SU-DHL-6 (cell line): ENCODE results near the gene NDUFV3.
"Not testable (repeated sequence)": the region's sequence is repeated elsewhere in the genome, so short reads cannot be mapped to it uniquely, and the experiment has no call there.

Experiments used
- H2AFZ ChIP-seq: fragments of 200-600 bp; sonication (generic); 2 replicates; pipeline ENCODE4 v1.6.1; 2014; ENCODE audit warnings: low read depth, mild to moderate bottlenecking, moderate library complexity, mixed read lengths, antibody characterized with exemption, low read length; ENCODE audit not compliant: severe bottlenecking
- H3F3A ChIP-seq: fragments of 200-600 bp; shearing (Covaris generic); 2 replicates; pipeline ENCODE4 v1.6.0; 2016; ENCODE audit warnings: antibody characterized with exemption, mild to moderate bottlenecking; ENCODE audit not compliant: insufficient read depth
- H3K27ac ChIP-seq: fragments of 200-600 bp; sonication (generic); 2 replicates; pipeline ENCODE4 v1.5.1; 2016; ENCODE audit warnings: low read depth, mild to moderate bottlenecking, low read length, moderate library complexity, mixed read lengths
- H3K27me3 ChIP-seq: fragments of 200-600 bp; sonication (generic), shearing (Covaris generic); 2 replicates; pipeline ENCODE4 v1.6.0; 2014; ENCODE audit warnings: mild to moderate bottlenecking, low read length
- H3K36me3 ChIP-seq: fragments of 200-600 bp; sonication (generic); 2 replicates; pipeline ENCODE4 v1.6.1; 2014; ENCODE audit warnings: mild to moderate bottlenecking, low read length, mixed read lengths
- H3K4me2 ChIP-seq: fragments of 300-600, 200-600 bp; shearing (Covaris generic), sonication (generic); 2 replicates; pipeline ENCODE4 v1.6.0; 2014; ENCODE audit warnings: low read length, low read depth, mild to moderate bottlenecking; ENCODE audit not compliant: poor library complexity, severe bottlenecking
- H3K4me3 ChIP-seq: fragments of 200-600 bp; sonication (generic); 2 replicates; pipeline ENCODE4 v1.5.1; 2014; ENCODE audit warnings: antibody characterized with exemption, low read length, mild to moderate bottlenecking, mixed read lengths; ENCODE audit not compliant: insufficient read depth, poor library complexity, severe bottlenecking
- H3K79me2 ChIP-seq: fragments of 200-600 bp; sonication (generic); 2 replicates; pipeline ENCODE4 v1.6.1; 2014; ENCODE audit warnings: mild to moderate bottlenecking, low read length, moderate library complexity; ENCODE audit not compliant: insufficient read depth
- H3K9ac ChIP-seq: fragments of 200-600 bp; sonication (generic); 2 replicates; pipeline ENCODE4 v1.7.0; 2014; ENCODE audit warnings: mild to moderate bottlenecking, low read length
- H3K9me2 ChIP-seq: fragments of 200-600 bp; sonication (generic); replicated peaks from 2 replicates; pipeline ENCODE4 v1.6.1; 2014; ENCODE audit warnings: low read length; ENCODE audit not compliant: insufficient read depth
- H3K9me3 ChIP-seq: fragments of 200-600 bp; sonication (generic); 2 replicates; pipeline ENCODE4 v1.6.1; 2014; ENCODE audit warnings: low read length, mixed read lengths; ENCODE audit not compliant: insufficient read depth
- H4K20me1 ChIP-seq: fragments of 200-600 bp; sonication (generic); 2 replicates; pipeline ENCODE4 v1.6.1; 2014; ENCODE audit warnings: low read depth, mild to moderate bottlenecking, antibody characterized with exemption, low read length, moderate library complexity, mixed read lengths
- CTCF ChIP-seq: fragments of 200-600 bp; sonication (generic); IDR thresholded peaks from one replicate; pipeline ENCODE4 v1.5.1; 2017; ENCODE audit warnings: antibody characterized with exemption, mild to moderate bottlenecking, low read length, moderate library complexity; ENCODE audit not compliant: insufficient read depth, poor library complexity, severe bottlenecking
- EZH2phosphoT487 ChIP-seq: fragments of 200-600 bp; sonication (generic), shearing (Covaris generic); conservative IDR thresholded peaks from 2 replicates; pipeline ENCODE4 v1.6.1; 2018; ENCODE audit warnings: mild to moderate bottlenecking, antibody characterized with exemption, low read length, moderate library complexity, mixed read lengths

Gene NDUFV3

GRCh38 chr21:42903817-42904216, 10.7 kb downstream of the NDUFV3 start:
- no peaks in the 10 kb centered on the region for H4K20me1 ChIP-seq
- no peak overlapping the region for H3K27ac ChIP-seq
- TF ChIP-seq CTCF (no peak), EZH2phosphoT487 (no peak)
- no peaks in the 10 kb centered on the region; the same call in 1 of the 2 replicates for H3K79me2 ChIP-seq
- no peak overlapping the region for H3K9ac ChIP-seq
- H2AFZ ChIP-seq, result no peak overlapping the region
- H3K27me3 ChIP-seq, result no peaks in the 10 kb centered on the region
- no peaks in the 10 kb centered on the region for H3K9me3 ChIP-seq
- H3K36me3 ChIP-seq, result no peaks in the 10 kb centered on the region
- no peak overlapping the region for H3K4me3 ChIP-seq
- no peak overlapping the region for H3K4me2 ChIP-seq
- no peaks in the 10 kb centered on the region for H3F3A ChIP-seq
- H3K9me2 ChIP-seq, result no peaks in the 10 kb centered on the region

- no peaks in the 10 kb centered on the region for H3K9me2 ChIP-seq
- H3K36me3 ChIP-seq, result no peaks in the 10 kb centered on the region
- H3K4me3 ChIP-seq, result no peak overlapping the region
- TF ChIP-seq EZH2phosphoT487, result no peak
- TF ChIP-seq CTCF, result no peak
- no peaks in the 10 kb centered on the region for H3F3A ChIP-seq
- no peak overlapping the region for H3K9ac ChIP-seq
- no peak overlapping the region for H3K27ac ChIP-seq
- no peak overlapping the region for H3K4me2 ChIP-seq
- no peaks in the 10 kb centered on the region for H3K27me3 ChIP-seq
- H3K9me3 ChIP-seq, result no peaks in the 10 kb centered on the region
- no peaks in the 10 kb centered on the region for H4K20me1 ChIP-seq
- no peaks in the 10 kb centered on the region; the same call in 1 of the 2 replicates for H3K79me2 ChIP-seq
- H2AFZ ChIP-seq, result no peak overlapping the region
These were observed 12.1 kb downstream of the NDUFV3 start for GRCh38 chr21:42905195-42905594.

GRCh38 chr21:42906233-42906632, 13.1 kb downstream of the NDUFV3 start:
- no peaks in the 10 kb centered on the region for H4K20me1 ChIP-seq
- no peaks in the 10 kb centered on the region; the same call in 1 of the 2 replicates for H3K79me2 ChIP-seq
- no peaks in the 10 kb centered on the region for H3K36me3 ChIP-seq
- H3K27ac ChIP-seq, result no peak overlapping the region
- H2AFZ ChIP-seq, result no peak overlapping the region
- TF ChIP-seq CTCF, result no peak
- no peak for TF ChIP-seq EZH2phosphoT487
- no peak overlapping the region for H3K4me3 ChIP-seq
- no peaks in the 10 kb centered on the region for H3K27me3 ChIP-seq
- no peaks in the 10 kb centered on the region for H3F3A ChIP-seq
- H3K9me2 ChIP-seq, result no peaks in the 10 kb centered on the region
- H3K9ac ChIP-seq, result no peak overlapping the region
- H3K4me2 ChIP-seq, result no peak overlapping the region
- no peaks in the 10 kb centered on the region for H3K9me3 ChIP-seq

- not testable (repeated sequence) for H3F3A ChIP-seq, H3K4me2 ChIP-seq, H3K9me3 ChIP-seq, H4K20me1 ChIP-seq, H3K79me2 ChIP-seq, H3K9ac ChIP-seq, H3K27ac ChIP-seq, H3K4me3 ChIP-seq, H3K27me3 ChIP-seq, H3K9me2 ChIP-seq, H2AFZ ChIP-seq, H3K36me3 ChIP-seq
These were observed 15.4 kb downstream of the NDUFV3 start for GRCh38 chr21:42908484-42908883.

- not testable (repeated sequence) for H3K36me3 ChIP-seq, H3F3A ChIP-seq
These were observed 18.8 kb downstream of the NDUFV3 start for GRCh38 chr21:42911920-42912319.

More at GRCh38 chr21:42911920-42912319, 18.8 kb downstream of the NDUFV3 start:
- H3K4me3 ChIP-seq, H3K4me2 ChIP-seq, H3K79me2 ChIP-seq, H3K9me3 ChIP-seq, H3K9me2 ChIP-seq, H3K9ac ChIP-seq, H4K20me1 ChIP-seq, H3K27ac ChIP-seq, H3K27me3 ChIP-seq, H2AFZ ChIP-seq: not testable (repeated sequence)
